Transverse colon (tissue), 4 donors: ENCODE measurements around the gene NISCH. TPM values are rescaled to one million over a fixed set of nuclear protein-coding genes. Genes with fewer than 3 reads are reported as not detected.

Experiments used
- DNase-seq: peaks from one replicate; pipeline ENCODE4 v3.0.0-alpha.2; 2019
- H3K27ac ChIP-seq, 4 donors: fragments of 200-600 bp; sonication (generic); 2 replicates each; pipeline ENCODE4 v1.5.1; 2016 to 2018; ENCODE audit warnings: inconsistent platforms in 4 of 4
- H3K27me3 ChIP-seq: fragments of 200-600 bp; sonication (generic); 2 replicates; pipeline ENCODE4 v1.5.1; 2017; ENCODE audit warnings: inconsistent platforms
- H3K36me3 ChIP-seq, 4 donors: fragments of 200-600 bp; sonication (generic); 2 replicates each; pipeline ENCODE4 v1.5.1; 2017 to 2019; ENCODE audit warnings: inconsistent platforms in 4 of 4
- H3K4me1 ChIP-seq, 4 donors: fragments of 200-600 bp; sonication (generic); 2 replicates each; pipeline ENCODE4 v1.5.1; 2017 to 2020; ENCODE audit warnings: inconsistent platforms in 4 of 4
- H3K4me3 ChIP-seq, 4 donors: fragments of 200-600 bp; sonication (generic); 1 replicate in 1 of 4; 2 replicates in 3 of 4; pipeline versions ENCODE4 v1.5.1 to v1.6.1; 2017 to 2019; ENCODE audit warnings: inconsistent platforms in 4 of 4
- H3K9me3 ChIP-seq, 2 donors: fragments of 200-600 bp; sonication (generic); 2 replicates each; pipeline ENCODE4 v1.5.1; 2017 to 2019; ENCODE audit warnings: inconsistent platforms in 2 of 2
- CTCF ChIP-seq, 5 experiments: fragments of 200-600 bp in 3 of 5; fragments of 450-650 bp in 2 of 5; sonication (generic) in 3 of 5; IDR thresholded peaks; 1 replicate in 2 of 5; 2 replicates in 3 of 5; pipeline ENCODE4 v1.5.1; 2016 to 2017; ENCODE audit warnings: antibody characterized with exemption in 5 of 5, inconsistent platforms in 3 of 5, mild to moderate bottlenecking in 2 of 5, moderate library complexity in 1 of 5
- EP300 ChIP-seq: sonication (generic); formaldehyde crosslinking; IDR thresholded peaks from one replicate; pipeline ENCODE4 v1.6.1; 2017; ENCODE audit warnings: antibody characterized with exemption, low read depth
- POLR2A ChIP-seq: fragments of 450-650 bp; IDR thresholded peaks from one replicate; pipeline ENCODE4 v1.6.1; 2016; ENCODE audit warnings: antibody characterized with exemption, mild to moderate bottlenecking, moderate library complexity
- POLR2AphosphoS5 ChIP-seq, 3 donors: sonication (generic); formaldehyde crosslinking; IDR thresholded peaks; one replicate each; pipeline ENCODE4 v1.6.1; 2016; ENCODE audit warnings: antibody characterized with exemption in 3 of 3
- WGBS, 2 donors: methylation state at CpG; one replicate each; pipeline ENCODE4 v1.1.5; 2018; ENCODE audit warnings: low coverage in 1 of 2; 5-methylcytosine and 5-hydroxymethylcytosine counted together
- in situ Hi-C, 4 donors: fragments of 200-750 bp; cut with MboI; loops; one replicate each; pipeline versions ENCODE4 v1.15.0 to v1.15.1; 2017; ENCODE audit warnings: low sequenced_read_pairs in 3 of 4, low pct_ligation_motif_present in 1 of 4, low pct_unique_long_range_greater_than_20kb in 1 of 4
- intact Hi-C: fragments of 100-400 bp; cut with DNase I; formaldehyde crosslinking; loops from one replicate; pipeline ENCODE4 v1.15.1; 2023; ENCODE audit warnings: low total_unique reads
- total RNA-seq, 4 donors: library from RNA; depleted of rRNA; stranded (reverse); fragments of >200 nt; gene quantifications; one replicate each; pipeline ENCODE4 v1.1.0, GENCODE V29; 2016

Gene NISCH
- total RNA-seq, 4 donors from 2014 or later, result 72.0 to 137 (median 98.6) TPM

DNA sequence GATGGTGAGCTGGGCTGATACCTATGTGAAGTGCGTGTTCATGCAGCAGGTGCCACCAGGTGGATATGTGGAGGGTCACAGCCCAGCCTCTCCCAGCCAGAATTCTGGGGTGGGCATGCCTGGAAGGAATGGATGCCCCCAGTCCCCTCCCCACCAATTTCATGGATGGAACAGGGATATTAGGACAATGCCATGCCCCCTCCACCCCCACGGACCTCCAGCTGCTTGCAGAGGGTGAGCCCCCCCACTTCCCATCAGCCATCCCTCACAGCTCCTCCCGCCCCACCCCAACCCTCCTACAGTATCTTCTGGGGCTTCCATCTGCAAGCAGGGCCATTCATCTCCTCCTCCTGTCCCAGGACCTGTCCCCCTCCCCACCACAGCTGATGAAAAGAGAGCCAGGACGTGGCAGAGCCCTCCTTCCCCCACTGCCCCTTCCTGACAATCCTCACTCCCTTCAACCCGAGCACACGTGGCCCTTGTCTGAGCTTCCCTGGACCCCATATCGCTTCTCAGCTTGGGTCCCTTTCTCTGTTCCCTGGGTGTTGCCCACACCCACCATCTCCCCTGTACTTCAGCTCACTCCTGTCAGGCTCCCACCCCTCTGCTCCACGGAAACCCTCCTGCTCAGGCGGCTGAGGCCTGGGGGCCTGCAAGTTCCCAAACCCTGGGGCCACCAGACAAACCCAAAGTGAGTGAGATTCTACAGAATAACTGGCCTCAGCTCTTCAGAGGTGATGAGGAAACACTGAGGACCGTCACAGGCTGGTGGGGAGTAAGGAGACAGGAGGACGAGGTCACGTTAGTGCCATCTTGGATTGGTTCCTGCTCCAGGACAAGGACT, 7.7 kb upstream of the NISCH start:
- Histone ChIP-seq H3K36me3 (no peaks in the 10 kb centered on the region), H3K27me3 (no peaks in the 10 kb centered on the region), H3K9me3 (no peaks in the 10 kb centered on the region), H3K27ac (no peak overlapping the region), H3K4me3 (no peak overlapping the region), H3K4me1 (peaks cover 5 to 15% (median 9%) of the 10 kb centered on the region in 4 donors)
- in situ Hi-C loops (no loop called here), intact Hi-C loops (no loop called here)
- no peak for DNase-seq
- TF ChIP-seq EP300, result no peak
- no peak for TF ChIP-seq POLR2A
- no peak for TF ChIP-seq POLR2AphosphoS5 (IDR thresholded peaks at IDR 0.05)
- TF ChIP-seq CTCF (IDR thresholded peaks at IDR 0.05), result no peak
- 73 to 83% methylated on average over 4 to 12 of the region's 12 CpGs for WGBS, 2 donors

DNA sequence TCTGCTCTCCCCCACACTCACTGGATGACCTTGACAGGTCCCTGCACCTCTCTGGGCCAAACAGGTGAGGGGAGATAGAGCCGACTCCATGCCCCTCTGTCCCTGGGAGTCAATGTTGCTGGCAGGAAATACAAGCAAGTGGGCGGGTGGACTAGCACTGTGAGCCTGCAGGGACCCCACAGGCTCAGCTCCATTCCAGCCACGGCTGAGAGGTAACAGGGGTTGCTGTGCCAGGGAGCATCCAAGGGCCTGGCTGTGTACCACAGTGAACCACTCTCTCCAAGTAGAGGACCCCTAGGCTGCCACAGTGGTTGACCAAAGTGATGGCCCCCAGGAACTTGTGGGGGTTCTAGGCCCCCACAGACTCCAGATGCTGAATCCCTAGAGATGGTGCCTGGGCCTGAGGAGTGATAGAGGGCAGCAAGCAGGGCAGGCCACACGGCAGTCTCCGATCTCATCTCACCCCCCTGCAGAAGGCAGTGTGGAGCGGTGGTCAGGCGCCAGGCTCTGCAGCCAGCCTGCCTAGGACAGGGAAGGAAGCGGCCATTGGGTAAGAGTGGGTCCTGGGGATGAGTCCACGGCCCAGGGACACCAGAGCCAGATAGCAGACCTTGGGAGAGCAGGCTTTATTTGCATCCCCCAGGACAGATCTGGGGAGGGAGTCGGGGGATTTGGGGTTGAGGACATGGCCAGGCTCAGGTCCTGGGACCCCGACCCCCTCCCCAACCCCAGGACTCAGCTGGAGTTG, 4.7 kb upstream of the NISCH start:
- Histone ChIP-seq H3K27ac (no peak overlapping the region), H3K27me3 (no peaks in the 10 kb centered on the region), H3K36me3 (no peaks in the 10 kb centered on the region), H3K9me3 (no peaks in the 10 kb centered on the region), H3K4me1 (peaks cover 9 to 23% (median 15%) of the 10 kb centered on the region in 4 donors), H3K4me3 (no peak overlapping the region)
- WGBS, 2 donors, result 80% methylated on average over 11 of the region's 11 CpGs; no CpG with 5 or more reads in 1 of the 2 donors
- no peak for DNase-seq
- in situ Hi-C loops (no loop called here), intact Hi-C loops (no loop called here)
- TF ChIP-seq POLR2AphosphoS5 (IDR thresholded peaks at IDR 0.05) (no peak), CTCF (IDR thresholded peaks at IDR 0.05) (no peak), POLR2A (no peak), EP300 (no peak)

DNA sequence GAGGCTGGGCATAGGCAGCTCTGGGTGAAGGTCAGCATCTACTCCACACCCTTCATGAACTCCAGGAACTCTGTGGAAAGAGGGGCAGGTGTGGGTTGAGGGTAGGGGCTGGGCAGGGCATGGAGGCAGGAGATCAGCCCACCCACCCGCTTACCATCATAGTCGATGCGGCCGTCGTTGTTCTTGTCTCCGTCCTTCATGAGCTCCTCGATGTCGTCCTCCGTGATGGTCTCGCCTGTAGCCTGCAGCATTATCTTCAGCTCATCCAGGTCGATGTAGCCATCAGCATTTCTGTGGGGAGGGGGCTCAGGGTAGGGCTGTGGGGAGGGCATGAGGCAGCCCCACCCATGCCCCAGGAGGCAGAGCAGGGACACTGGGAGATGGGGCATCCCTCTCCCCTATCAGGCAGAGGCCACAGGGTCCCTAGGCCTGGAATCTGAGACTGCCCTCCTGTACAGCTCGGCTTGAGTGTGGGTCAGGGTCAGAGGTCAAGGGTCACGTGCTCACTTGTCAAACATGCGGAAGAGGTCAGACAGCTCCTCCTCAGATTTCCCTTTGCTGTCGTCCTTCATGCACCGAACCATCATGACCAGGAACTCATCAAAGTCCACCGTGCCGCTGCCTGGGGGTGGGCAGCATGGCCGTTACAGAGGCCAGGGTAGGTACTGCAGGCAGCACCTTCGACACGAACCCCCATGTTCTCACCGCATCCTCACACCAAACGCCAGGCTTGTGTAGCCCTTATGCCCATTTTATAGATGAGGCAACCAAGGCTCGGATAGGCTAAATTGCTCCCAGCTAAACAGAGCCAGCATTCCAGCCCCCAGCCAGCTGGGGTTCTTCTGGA, 3.9 kb upstream of the NISCH start:
- peaks cover 9 to 29% (median 20%) of the 10 kb centered on the region in 4 donors for H3K4me1 ChIP-seq
- H3K27ac ChIP-seq, result no peak overlapping the region
- 83% methylated on average over 23 of the region's 24 CpGs; no CpG with 5 or more reads in 1 of the 2 donors for WGBS, 2 donors
- intact Hi-C loops, result no loop called here
- TF ChIP-seq POLR2AphosphoS5 (IDR thresholded peaks at IDR 0.05) (no peak), CTCF (IDR thresholded peaks at IDR 0.05) (no peak), EP300 (no peak), POLR2A (no peak)
- no peaks in the 10 kb centered on the region for H3K27me3 ChIP-seq
- H3K4me3 ChIP-seq, result no peak overlapping the region
- DNase-seq, result no peak
- in situ Hi-C loops, result no loop called here
- no peaks in the 10 kb centered on the region for H3K36me3 ChIP-seq
- H3K9me3 ChIP-seq, result no peaks in the 10 kb centered on the region

DNA sequence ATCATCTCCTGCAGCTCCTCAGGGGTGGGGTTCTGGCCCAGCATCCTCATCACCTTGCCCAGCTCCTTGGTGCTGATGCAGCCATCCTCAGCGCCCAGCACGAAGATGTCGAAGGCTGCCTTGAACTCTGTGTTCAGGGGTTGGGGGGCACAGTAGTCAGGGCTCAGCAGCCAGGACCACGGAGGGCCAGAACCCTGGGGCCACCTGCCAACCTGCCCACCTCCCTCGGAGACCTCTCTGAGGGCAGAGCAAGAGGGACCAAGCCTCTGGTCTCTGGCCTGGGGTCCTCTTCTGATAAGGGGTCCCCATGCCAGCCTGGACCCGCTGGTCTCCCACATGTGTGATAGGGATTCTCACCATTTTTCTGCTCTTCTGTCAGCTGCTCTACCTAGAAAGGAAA, 3.3 kb upstream of the NISCH start:
- H3K27ac ChIP-seq, result no peak overlapping the region
- peaks cover 13 to 32% (median 20%) of the 10 kb centered on the region in 4 donors for H3K4me1 ChIP-seq
- TF ChIP-seq POLR2AphosphoS5 (IDR thresholded peaks at IDR 0.05) (no peak), CTCF (IDR thresholded peaks at IDR 0.05) (no peak), POLR2A (no peak), EP300 (no peak)
- 90% methylated on average over 6 of the region's 6 CpGs; no CpG with 5 or more reads in 1 of the 2 donors for WGBS, 2 donors
- intact Hi-C loops, result no loop called here
- no peak overlapping the region for H3K4me3 ChIP-seq
- H3K27me3 ChIP-seq, result no peaks in the 10 kb centered on the region
- H3K36me3 ChIP-seq, result no peaks in the 10 kb centered on the region
- in situ Hi-C loops, result no loop called here
- H3K9me3 ChIP-seq, result no peaks in the 10 kb centered on the region
- DNase-seq, result no peak
